Upper lobe of left lung (tissue), 4 donors: ENCODE results near the gene STX19.

Source experiments
- EP300 ChIP-seq, 4 donors: sonication (generic); formaldehyde crosslinking; IDR thresholded peaks; one replicate each; pipeline ENCODE4 v1.5.1; 2017; ENCODE audit warnings: antibody characterized with exemption in 4 of 4, control low read depth in 2 of 4
- POLR2A ChIP-seq, 4 donors: fragments of 450-650 bp; IDR thresholded peaks; one replicate each; pipeline ENCODE4 v1.5.1; 2016 to 2017; ENCODE audit warnings: antibody characterized with exemption in 4 of 4, mild to moderate bottlenecking in 2 of 4

DNA sequence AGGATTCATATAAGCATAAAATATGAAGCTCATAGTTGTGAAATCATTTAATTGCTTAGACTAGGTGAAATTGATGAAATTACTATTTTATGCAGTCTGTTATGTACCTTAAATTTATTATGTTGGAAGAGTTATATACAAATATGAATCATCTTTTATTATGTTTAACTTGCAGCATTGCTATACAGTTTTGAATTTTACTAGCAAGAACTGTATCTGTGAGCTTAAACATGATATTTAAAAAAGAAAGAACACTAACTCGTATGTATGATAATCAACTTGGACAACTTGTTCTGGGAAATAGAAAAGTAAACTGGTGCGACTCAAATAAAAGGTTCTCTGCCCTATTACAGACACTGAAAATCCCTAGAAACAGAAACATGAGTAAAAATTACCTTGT lies 1.8 kb downstream of the STX19 start:
- TF ChIP-seq EP300 (IDR thresholded peaks at IDR 0.05) (no peak), POLR2A (IDR thresholded peaks at IDR 0.05) (no peak)
